GM08714 (cell line): ENCODE results near the gene LTO1.

Experiments
- H3K4me3 ChIP-seq: fragments of 200-500 bp; sonication (Bioruptor generic); 2 replicates; pipeline ENCODE4 v1.5.1; 2014; ENCODE audit warnings: mild to moderate bottlenecking, low read length, inconsistent platforms
- ZNF274 ChIP-seq: IDR thresholded peaks from 2 replicates; pipeline ENCODE4 v1.6.1; 2012; ENCODE audit warnings: mild to moderate bottlenecking, low read depth, low read length

Gene LTO1

GRCh38 chr11:69662021-69662698 lies 13.0 kb downstream of the LTO1 start:
- no peak for TF ChIP-seq ZNF274
- no peak overlapping the region for H3K4me3 ChIP-seq

- no peak for TF ChIP-seq ZNF274
- no peak overlapping the region for H3K4me3 ChIP-seq
These were observed 13.8 kb downstream of the LTO1 start for GRCh38 chr11:69661413-69661715.

GRCh38 chr11:69660001-69660500 lies 15.1 kb downstream of the LTO1 start:
- no peak overlapping the region for H3K4me3 ChIP-seq
- TF ChIP-seq ZNF274 = no peak

GRCh38 chr11:69659591-69659990 lies 15.6 kb downstream of the LTO1 start:
- no peak overlapping the region for H3K4me3 ChIP-seq
- TF ChIP-seq ZNF274 = no peak

- no peak overlapping the region for H3K4me3 ChIP-seq
- no peak for TF ChIP-seq ZNF274
These were observed 16.3 kb downstream of the LTO1 start for GRCh38 chr11:69658626-69659450.

GRCh38 chr11:69657911-69658625 lies 17.1 kb downstream of the LTO1 start:
- no peak for TF ChIP-seq ZNF274
- H3K4me3 ChIP-seq = no peak overlapping the region

- TF ChIP-seq ZNF274 = no peak
- H3K4me3 ChIP-seq = no peak overlapping the region
These were observed 17.7 kb downstream of the LTO1 start for GRCh38 chr11:69657456-69657910.

- no peak for TF ChIP-seq ZNF274
- no peak overlapping the region for H3K4me3 ChIP-seq
These were observed 18.4 kb downstream of the LTO1 start for GRCh38 chr11:69656536-69657455.

GRCh38 chr11:69655479-69656428 lies 19.4 kb downstream of the LTO1 start:
- no peak for TF ChIP-seq ZNF274
- H3K4me3 ChIP-seq = no peak overlapping the region

GRCh38 chr11:69654660-69655478 lies 20.3 kb downstream of the LTO1 start:
- no peak for TF ChIP-seq ZNF274
- no peak overlapping the region for H3K4me3 ChIP-seq

GRCh38 chr11:69654001-69654659 lies 21.0 kb downstream of the LTO1 start:
- H3K4me3 ChIP-seq = no peak overlapping the region
- TF ChIP-seq ZNF274 = no peak
